PFSK-1 (cell line): ENCODE results near the gene GABARAP.

ENCODE experiments used
- FOXP2 ChIP-seq: optimal IDR thresholded peaks from 2 replicates; pipeline ENCODE3; 2011; ENCODE audit warnings: borderline replicate concordance, control low read depth, inconsistent platforms; ENCODE audit not compliant: insufficient read depth; ENCODE audit errors: extremely low read length, extremely low read depth
- POLR2AphosphoS5 ChIP-seq: IDR thresholded peaks from 2 replicates; pipeline ENCODE4 v1.6.1; 2012; ENCODE audit warnings: low read depth, mild to moderate bottlenecking, control low read depth, low read length, moderate library complexity
- REST ChIP-seq, 2 experiments: IDR thresholded peaks; 2 replicates each; pipeline versions ENCODE4 v1.6.1 to v1.8.0; 2011 to 2012; ENCODE audit warnings: low read depth in 2 of 2, low read length in 2 of 2, control low read depth in 1 of 2, inconsistent platforms in 1 of 2, mild to moderate bottlenecking in 1 of 2, moderate library complexity in 1 of 2; ENCODE audit not compliant: insufficient read depth in 1 of 2
- SIN3A ChIP-seq: IDR thresholded peaks from 2 replicates; pipeline ENCODE4 v1.6.1; 2012; ENCODE audit warnings: mild to moderate bottlenecking, low read length, moderate library complexity, borderline replicate concordance; ENCODE audit not compliant: insufficient read depth
- TAF1 ChIP-seq: IDR thresholded peaks from 2 replicates; pipeline ENCODE4 v1.6.1; 2012; ENCODE audit warnings: low read length, control low read depth, borderline replicate concordance; ENCODE audit not compliant: insufficient read depth

The GABARAP gene

GRCh38 chr17:7237761-7238419 is 4.4 kb downstream of the GABARAP start:
- peak; percentile 20; the same call in 1 of the 2 replicates for TF ChIP-seq TAF1
- no peak for TF ChIP-seq FOXP2
- TF ChIP-seq SIN3A, result peak; percentile 46; the same call in 1 of the 2 replicates
- TF ChIP-seq POLR2AphosphoS5, result peak; percentile 66
- no peak for TF ChIP-seq REST (IDR thresholded peaks at IDR 0.05; ENCODE audit: insufficient read depth in 1 of 2, low read depth in 2 of 2, low read length in 2 of 2)

- TF ChIP-seq TAF1, result no peak
These were observed 4.9 kb downstream of the GABARAP start for GRCh38 chr17:7237266-7237760.

- no peak for TF ChIP-seq POLR2AphosphoS5
- no peak for TF ChIP-seq SIN3A
- no peak for TF ChIP-seq FOXP2
- no peak for TF ChIP-seq REST (IDR thresholded peaks at IDR 0.05; ENCODE audit: insufficient read depth in 1 of 2, low read depth in 2 of 2, low read length in 2 of 2)
- no peak for TF ChIP-seq TAF1
These were observed 5.4 kb downstream of the GABARAP start for GRCh38 chr17:7236808-7237207.

GRCh38 chr17:7235693-7236665 is 6.3 kb downstream of the GABARAP start:
- no peak for TF ChIP-seq POLR2AphosphoS5
- TF ChIP-seq REST (IDR thresholded peaks at IDR 0.05; ENCODE audit: insufficient read depth in 1 of 2, low read depth in 2 of 2, low read length in 2 of 2), result no peak
- no peak for TF ChIP-seq SIN3A
- no peak for TF ChIP-seq FOXP2
- no peak for TF ChIP-seq TAF1

GRCh38 chr17:7234083-7234951 is 7.9 kb downstream of the GABARAP start, which contains the start of gene DVL2:
DVL2 (minus strand) TSS chr17:7234517; CDS start chr17:7234262, 255 bp downstream.
- TF ChIP-seq REST (IDR thresholded peaks at IDR 0.05; ENCODE audit: insufficient read depth in 1 of 2, low read depth in 2 of 2, low read length in 2 of 2) (peak; percentile 14 to 50; a peak in 1 of 4 replicates), TAF1 (peak; percentile 85; the same call in 1 of the 2 replicates), POLR2AphosphoS5 (peak; percentile 98), FOXP2 (peak; percentile 83), SIN3A (peak; percentile 96; the same call in 1 of the 2 replicates)
